NCI-H2171 treated with DMSO at 0.1 percent for 48 hours (cell line): ENCODE results near the gene S1PR5.
"Not testable (repeated sequence)": the region's sequence is repeated elsewhere in the genome, so short reads cannot be mapped to it uniquely, and the experiment has no call there.

ENCODE experiments used
- DNase-seq: peaks from one replicate; lab custom pipeline; 2025; lab: John Stamatoyannopoulos, UW

S1PR5 gene

GRCh38 chr19:10517361-10517759 is at the start of gene S1PR5:
S1PR5 (minus strand) TSS chr19:10517447; CDS start chr19:10515011, 2,436 bp downstream.
- no peak for DNase-seq

GRCh38 chr19:10566658-10567410 is 49.6 kb upstream of the S1PR5 start:
- no peak for DNase-seq

- DNase-seq: no peak
These were observed 49.1 kb upstream of the S1PR5 start for GRCh38 chr19:10566408-10566657.

- peak; percentile 97 for DNase-seq
These were observed 48.5 kb upstream of the S1PR5 start, which contains the start of gene KRI1 for GRCh38 chr19:10565567-10566407. KRI1 (minus strand) TSS chr19:10566010; CDS start chr19:10565999, 11 bp downstream.

- peak; percentile 76 for DNase-seq
These were observed 47.9 kb upstream of the S1PR5 start for GRCh38 chr19:10565028-10565566.

GRCh38 chr19:10562609-10563008 is 45.4 kb upstream of the S1PR5 start:
- no peak for DNase-seq

GRCh38 chr19:10560154-10560553 is 42.9 kb upstream of the S1PR5 start:
- DNase-seq: no peak

- no peak for DNase-seq
These were observed 40.5 kb upstream of the S1PR5 start for GRCh38 chr19:10557603-10558197.

GRCh38 chr19:10555610-10555973 is 38.3 kb upstream of the S1PR5 start:
- no peak for DNase-seq

- no peak for DNase-seq
These were observed 37.7 kb upstream of the S1PR5 start for GRCh38 chr19:10554760-10555609.

- DNase-seq: no peak
These were observed 36.7 kb upstream of the S1PR5 start for GRCh38 chr19:10553943-10554381.

GRCh38 chr19:10553087-10553667 is 35.9 kb upstream of the S1PR5 start:
- DNase-seq: no peak

- DNase-seq: peak; percentile 27
These were observed 35.3 kb upstream of the S1PR5 start for GRCh38 chr19:10552510-10553053.

GRCh38 chr19:10551698-10552301 is 34.6 kb upstream of the S1PR5 start:
- DNase-seq: peak; percentile 62

- DNase-seq: not testable (repeated sequence)
These were observed 33.8 kb upstream of the S1PR5 start for GRCh38 chr19:10551006-10551405.

GRCh38 chr19:10550336-10550735 is 33.1 kb upstream of the S1PR5 start:
- DNase-seq: no peak

- DNase-seq: no peak
These were observed 32.5 kb upstream of the S1PR5 start for GRCh38 chr19:10549733-10550132.

- DNase-seq: no peak
These were observed 31.6 kb upstream of the S1PR5 start for GRCh38 chr19:10548746-10549276.

GRCh38 chr19:10546817-10547216 is 29.6 kb upstream of the S1PR5 start:
- no peak for DNase-seq

GRCh38 chr19:10544753-10545251 is 27.6 kb upstream of the S1PR5 start:
- DNase-seq: no peak
